Activated T-cell treated with anti-CD3 and anti-CD28 coated beads for 4 hours (primary cell): ENCODE results near the gene IGSF9B.
A peak's percentile ranks its signal among the peaks of the same experiment; 100 is the strongest.

Source experiments
- DNase-seq: peaks from one replicate; pipeline ENCODE4 v3.0.0-alpha.2; 2020

Gene IGSF9B

DNA sequence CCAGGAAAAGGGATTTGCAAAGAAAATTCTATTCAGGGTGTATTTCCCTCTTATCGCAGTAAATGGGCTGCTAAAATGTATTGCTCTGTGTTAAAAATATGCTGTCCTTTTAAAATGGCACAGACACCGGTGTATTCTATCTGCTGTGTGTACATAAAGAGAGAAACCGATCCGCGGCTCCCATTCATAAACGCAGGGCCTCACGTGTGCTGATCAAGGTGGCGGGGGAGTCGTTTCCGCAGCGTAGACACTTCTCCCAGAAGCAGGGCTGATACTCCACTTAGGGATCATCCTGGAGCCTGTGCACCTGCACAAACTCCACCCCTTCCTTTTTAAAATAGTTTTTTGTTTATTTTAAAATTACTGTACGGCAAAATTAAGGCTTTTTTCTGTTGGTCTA, 26.1 kb upstream of the IGSF9B start:
- DNase-seq: no peak

DNA sequence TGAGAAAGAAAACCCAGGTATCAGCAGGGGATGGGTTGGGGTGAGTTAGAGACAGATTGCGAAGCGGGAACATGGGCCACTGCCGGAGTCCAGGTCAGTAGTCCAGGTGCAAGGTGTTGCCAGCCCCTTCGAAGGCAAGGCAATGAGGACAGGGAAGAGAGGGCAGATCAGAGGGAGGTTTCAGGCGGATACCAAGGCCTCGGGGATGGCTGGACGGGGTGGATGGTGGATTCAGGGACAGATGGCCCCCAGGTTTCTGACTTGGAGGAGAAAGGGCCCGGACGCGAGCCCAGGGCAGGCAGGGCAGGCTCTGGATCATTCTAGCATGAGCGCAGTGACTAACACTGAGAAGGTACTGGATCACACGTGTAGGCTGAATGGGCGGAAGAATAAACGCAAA, 25.4 kb upstream of the IGSF9B start:
- no peak for DNase-seq

DNA sequence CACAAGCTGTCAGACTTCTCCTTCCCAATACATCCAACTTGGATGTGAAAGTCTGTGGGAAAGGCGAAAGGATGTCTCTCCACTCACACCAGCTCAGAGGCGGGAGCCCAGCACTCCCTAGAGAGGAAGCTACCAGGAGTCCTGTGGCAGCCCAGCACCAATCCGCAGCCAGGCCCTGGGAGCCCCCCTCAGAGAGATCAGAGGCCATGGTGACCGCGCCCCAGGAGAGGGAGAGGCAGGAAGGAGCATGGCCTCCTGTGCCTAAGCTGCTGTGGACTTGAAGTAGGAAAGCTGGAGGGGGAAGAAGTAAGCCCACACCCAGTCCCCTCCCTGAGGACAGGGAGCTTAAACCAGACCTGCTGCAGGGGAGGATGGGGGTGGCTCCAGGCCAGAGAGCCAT, 24.4 kb upstream of the IGSF9B start:
- DNase-seq: no peak

DNA sequence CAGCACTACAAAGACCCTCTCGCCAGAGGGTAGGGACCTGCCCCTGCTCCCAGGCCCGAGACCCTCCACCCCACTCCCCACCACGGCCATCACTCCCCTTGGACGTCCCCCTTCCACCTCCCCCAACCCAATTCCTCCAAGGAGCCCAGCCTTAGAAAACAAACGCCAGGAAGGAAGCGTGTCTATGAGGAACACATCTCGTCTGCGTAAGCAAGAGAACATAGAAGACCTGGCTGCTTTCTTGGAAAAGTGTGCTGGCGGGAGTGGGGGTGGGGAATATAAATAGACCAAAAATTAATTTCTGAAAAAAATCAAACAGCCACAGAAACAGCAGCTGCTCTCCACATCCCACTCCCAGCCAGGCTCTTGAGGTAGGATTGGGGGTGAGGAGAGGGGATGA, 23.9 kb upstream of the IGSF9B start:
- no peak for DNase-seq

DNA sequence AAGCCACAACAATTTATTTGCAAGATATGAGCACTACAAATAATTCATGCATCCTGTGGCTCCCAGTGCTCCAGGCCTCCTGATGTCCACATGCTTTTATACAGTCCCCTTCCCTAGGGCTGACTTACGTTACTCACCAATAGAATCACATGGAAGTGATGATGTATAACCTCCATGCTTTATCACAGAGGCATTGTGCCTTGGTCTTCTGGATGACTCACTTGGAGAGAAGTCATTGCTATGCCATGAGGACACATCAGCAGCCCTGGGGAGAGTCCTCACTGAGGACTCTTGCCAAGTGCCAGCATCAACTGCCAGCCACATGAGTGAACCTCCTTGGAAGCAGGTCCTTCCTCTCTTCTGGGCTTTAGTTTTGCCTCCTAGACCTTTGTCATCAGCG, 22.0 kb upstream of the IGSF9B start:
- no peak for DNase-seq

DNA sequence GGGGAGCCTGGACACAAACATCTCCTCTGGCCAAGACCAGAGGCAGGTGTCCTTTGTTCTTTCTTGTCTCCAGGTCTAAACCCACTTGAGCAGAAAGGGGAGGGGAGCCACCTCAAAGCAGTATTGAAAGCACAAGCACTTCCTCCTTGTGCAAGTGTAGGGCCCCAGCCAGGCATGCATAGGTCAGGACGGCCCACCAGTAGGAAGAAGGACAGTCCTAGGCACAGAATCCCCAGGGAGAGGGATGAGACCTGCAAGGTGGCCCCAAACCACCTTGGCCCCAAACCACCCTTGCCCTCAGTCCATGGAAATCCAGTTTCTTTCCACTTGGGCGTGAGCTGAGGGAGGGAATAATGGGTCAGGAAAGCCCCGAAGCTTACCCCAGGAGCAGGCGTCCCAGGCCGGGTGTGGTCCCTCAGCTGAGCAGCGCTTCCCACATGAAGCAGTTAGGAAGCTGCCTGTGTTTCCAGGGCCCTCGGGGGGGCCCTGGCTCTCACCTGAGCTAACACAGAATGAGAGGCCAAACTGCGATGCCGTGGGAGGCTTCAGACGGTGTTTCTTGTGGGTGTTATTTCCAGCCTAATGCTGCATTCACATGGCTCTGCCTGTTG, 20.4 kb upstream of the IGSF9B start:
- DNase-seq: no peak

DNA sequence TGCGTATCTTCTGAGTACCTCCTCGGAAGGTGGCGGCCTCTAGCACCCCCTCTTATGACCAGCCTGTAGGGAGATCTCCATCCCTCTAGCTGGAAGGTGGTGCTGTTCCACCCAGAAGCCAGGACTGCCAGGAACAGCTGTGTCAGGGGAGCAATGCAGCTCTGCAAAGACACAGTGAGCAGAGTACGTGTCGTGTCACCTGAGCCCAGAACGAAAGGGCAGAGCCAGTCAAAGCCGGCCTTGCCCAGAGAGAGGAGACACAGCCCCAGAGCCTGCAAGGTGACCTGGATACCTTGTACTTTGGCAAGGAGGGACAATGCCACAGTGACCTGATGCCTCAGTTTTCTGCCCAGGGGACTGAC, 18.7 kb upstream of the IGSF9B start:
- no peak for DNase-seq

DNA sequence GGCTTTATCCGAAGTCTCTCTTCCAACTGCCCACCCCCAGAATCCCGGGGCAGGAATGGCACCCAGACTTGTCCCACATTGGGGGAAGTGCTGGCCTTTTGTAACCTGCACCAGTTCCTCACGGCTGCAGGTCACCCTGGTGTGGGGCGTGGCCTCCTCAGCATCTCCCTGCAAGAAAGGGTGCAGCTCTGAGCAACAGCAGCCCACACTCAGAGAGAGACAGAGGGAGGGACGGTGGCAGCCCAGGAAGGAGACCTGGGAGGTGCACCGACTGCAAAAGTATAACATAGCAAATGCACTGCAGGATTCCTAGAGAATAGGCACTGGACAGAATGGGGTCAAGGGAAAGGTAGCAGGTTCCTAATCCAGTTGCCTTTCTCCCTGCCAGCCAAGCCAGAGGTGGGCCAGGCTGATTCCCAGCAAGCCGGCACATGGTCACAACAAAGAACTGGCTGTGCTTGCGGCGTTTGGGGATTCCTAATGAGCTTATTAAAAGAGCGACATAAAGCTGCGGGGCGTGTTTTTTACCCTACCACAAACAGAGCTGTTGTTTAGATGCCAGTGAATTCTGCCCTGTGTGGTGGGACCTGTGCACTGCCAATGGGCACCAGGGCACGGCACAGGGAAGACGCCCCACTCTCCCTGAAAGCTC, 18.2 kb upstream of the IGSF9B start:
- DNase-seq: no peak

DNA sequence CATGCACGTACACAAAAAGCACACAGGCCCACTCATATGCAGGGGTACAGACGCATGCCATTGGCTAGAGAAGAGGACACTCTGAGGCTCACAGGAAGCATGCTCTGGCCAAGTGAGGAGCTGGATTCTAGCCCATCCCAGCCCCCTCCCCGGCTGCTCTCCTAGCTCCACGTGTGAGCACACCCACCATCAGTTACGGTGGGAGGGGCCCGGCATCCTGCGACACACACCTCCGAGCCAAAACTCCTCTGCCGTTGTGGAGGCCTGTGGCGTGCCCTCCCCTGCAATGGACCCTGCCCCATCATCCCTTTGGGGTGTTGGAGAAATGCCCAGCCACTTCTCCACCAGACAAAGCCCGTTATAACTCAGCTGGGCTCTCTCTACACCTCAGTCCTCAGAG, 15.1 kb upstream of the IGSF9B start:
- DNase-seq: no peak

DNA sequence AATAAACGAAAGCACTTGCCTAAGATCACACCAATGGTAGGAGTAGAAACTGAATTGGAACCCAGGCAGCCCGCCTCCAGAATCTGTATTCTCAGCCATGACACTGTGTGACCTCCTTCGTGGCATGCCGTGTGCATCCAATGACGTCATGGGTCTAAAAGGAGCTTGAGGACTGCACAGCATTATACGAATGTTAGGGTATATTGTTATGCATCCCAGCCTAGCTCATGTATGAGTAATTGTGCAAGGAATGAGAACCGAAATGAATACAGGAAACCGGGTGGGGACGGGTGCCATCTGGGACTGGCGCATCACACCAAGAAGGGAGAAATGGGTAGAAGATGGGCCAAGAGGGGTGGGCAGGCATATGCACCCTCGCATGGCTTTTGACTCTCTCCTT, 12.3 kb upstream of the IGSF9B start:
- no peak for DNase-seq

DNA sequence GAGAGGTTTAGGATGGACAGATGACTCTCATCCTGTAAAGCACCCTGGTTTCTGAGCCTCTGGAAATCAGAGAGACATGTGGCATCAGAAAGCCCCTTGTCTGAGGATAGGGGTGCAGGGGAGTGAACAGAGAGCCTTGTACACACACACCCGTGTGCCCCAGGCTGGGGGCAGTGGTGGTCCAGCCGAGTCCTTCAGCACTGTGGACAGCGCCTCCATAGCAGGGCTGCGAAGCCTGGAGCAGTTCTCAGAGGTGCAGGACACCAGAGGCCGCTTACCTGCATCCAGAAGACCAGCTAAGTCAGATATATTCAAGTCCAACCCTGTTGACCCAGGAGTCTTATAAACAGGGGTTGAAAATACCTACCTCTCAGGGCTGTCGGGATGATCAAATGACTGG, 11.5 kb upstream of the IGSF9B start:
- no peak for DNase-seq

DNA sequence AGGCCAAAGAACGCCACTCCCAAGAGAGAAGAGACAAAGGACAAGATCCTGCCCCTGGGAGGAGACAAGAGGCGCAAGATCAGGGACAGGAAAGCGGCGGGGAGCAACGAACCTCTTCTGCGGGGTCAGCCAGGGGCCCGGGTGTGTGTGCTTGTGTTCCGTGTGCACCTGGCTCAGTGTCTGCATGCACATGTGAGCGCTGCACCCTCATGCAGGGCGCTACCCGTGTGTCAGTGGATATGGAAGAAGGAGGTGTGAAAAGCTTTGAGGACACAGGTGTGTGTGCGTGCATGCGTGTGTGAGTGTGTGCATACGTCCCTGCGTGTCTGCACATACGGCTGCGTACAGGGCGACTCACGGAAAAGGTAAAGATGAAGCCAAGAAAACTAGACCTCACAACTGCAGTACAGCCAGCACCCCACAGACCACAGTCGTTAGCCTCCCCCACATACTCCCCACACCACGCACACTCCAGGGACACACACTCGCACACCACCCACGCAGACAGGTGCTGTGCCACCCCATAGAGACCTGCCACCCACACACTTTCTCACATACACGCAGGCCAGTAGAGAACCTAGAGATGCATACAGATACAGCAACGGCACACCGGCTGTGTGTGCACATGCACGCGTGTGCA, 11.0 kb upstream of the IGSF9B start:
- no peak for DNase-seq

DNA sequence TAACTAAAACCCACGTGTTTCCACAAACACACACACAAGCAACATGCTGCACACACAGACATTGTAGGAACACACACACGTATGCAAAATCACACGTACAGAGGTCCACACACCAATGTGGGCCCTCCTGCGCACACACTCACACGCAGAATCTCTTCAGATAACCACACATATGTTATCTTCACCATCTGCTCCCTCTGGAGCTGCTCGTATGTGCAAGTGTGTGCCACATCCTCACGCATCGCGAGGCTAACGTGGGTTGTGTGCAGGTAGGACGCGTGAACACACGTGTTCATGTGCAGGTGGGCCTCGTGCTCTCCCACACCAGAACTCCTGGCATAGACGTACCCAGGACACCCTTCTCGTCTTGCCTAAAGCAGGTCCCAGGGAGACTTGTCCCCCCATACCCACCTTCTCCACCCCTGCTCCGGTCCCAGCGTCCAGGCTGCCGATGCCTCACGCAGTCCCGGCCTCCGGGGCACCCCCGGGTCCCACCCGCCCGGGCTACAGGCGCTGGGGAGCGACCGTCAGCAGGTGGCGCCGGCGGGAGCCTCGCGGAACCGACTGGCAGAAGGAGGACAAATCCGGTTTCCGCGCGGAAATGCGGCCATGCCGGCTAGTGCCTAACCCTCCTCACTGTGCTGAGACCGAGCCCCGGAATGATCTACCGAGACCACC, 10.3 kb upstream of the IGSF9B start:
- peak; percentile 48 for DNase-seq

DNA sequence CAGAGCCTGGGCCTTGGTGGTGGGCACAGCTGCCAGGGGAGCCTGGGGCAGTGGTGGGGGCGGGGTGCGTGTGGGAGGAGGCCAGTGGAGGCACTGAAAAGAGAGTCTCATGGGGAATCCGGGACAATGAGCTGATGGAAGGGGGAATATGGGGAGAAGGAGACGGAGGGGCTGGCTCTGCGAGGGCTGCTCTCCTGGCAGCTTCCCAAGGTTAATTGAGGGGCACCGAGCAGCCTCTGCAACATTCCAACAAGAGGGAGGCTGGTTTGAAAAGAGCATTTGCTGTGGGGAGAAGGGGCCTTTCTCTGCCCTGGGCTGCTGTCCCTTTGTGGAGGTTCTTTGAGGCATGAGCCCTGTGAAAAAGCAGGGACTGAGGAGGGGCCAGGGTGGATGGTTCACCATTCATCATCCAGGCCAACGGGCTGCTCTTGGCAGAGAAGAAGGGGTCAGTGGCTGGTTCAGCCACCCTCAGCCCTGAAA, 9.4 kb upstream of the IGSF9B start:
- DNase-seq: no peak

DNA sequence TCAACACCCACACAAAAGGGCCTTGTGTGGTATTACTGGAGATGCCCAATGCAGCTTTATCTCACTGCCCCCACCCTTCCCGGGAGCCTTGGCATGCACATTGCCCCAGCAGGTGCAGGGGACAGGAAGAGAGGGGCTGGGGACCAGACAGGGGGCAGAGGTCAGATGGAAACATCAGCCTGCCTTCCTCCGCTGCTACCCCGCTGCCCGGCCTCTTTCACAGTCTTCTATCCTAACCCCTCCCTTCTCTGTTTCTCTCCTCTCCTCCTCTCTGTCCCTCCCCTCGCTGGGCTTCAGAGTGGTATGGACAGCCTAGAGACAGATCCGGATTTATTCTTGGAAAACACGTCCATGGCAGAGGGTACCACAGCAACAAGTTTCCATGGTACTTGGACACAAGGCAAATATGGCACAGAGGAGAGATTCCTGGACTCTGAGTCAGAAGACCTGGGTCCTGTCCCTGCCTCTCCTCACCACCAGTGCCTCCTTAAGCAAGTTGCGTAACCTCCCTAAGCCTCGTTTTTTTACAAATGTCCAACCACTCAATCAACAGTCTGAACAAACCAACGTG, 8.3 kb upstream of the IGSF9B start:
- no peak for DNase-seq

DNA sequence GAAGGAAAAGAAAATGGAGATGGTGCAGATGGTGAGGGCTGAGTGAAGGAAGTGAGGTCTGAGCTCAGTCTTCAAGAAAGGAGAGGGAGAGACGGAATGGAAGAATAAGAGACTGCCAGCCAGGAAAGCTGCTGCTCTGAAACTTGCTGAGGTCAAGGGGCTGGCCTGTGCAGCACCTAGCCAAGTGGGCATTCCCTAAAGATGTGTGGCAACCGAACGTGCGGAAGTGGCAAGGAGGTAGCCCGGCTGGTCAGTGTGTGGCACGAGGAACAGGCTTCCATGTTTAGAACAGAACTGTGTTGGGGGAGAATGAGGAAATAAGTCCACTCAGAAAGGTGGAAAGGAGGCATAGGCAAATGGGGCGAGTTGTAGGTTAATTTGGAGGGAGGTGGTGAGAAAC, 7.6 kb upstream of the IGSF9B start:
- DNase-seq: no peak

DNA sequence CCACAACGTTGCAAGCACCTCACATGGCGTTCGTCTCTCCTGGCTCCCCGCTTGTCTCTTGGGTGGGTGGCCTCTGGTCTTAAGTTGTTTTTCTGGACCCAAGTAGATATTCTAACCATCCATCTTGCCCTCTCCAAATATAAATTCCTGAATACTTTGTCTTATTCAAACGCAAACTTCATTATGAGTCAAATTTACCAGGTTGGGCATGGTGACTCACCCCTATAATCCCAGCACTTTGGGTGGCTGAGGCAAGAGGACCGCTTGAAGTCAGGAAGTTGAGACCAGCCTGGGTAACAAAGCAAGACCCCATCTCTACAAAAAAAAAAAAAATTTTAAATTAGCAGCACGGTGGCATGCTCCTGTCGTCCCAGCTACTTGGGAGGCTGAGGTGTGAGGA, 5.1 kb upstream of the IGSF9B start:
- DNase-seq: no peak

DNA sequence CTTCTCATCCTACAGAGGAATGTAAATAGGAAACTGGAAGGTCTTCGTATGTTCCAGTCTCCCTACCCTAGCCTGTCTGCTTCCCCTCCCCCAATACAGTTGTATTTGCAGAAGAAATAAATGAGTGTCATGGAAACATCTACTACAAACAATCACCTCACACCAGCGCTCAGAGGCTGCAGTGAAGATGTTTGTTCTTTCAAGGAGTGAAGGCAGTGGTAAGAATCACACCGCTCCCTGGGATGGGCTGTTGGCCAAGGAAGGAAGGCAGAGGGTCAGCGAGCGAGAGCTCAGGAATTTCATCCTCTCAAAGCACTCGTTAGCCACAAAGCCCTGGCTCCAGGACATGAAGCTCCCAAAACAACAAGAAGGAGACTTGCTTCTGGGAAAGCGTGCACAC, 1.1 kb upstream of the IGSF9B start:
- no peak for DNase-seq

DNA sequence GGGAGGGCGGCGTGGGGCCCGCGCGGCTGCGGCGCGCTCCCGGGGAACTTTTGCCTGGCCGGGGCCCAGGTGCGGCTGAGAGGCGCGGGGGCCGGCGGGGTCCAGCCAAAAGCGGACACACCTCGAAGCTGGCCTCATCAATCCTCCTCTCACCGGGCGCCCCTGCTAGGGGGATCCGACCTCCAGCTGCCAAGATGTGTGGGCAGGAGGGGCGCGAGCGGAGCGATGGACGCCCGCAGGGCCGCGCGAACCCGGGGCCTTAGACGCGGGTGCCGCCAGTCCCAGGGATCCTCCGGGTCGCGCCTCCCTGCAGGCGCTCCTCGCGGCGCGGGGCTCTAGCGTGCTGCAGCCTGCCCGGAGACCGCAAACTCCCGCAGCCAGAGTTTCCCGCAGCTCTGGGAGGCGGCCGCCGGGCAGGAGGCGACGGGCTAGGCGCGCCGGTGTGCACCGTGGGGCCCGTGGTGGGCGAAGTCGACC, 785 bp downstream of the IGSF9B start:
- no peak for DNase-seq

DNA sequence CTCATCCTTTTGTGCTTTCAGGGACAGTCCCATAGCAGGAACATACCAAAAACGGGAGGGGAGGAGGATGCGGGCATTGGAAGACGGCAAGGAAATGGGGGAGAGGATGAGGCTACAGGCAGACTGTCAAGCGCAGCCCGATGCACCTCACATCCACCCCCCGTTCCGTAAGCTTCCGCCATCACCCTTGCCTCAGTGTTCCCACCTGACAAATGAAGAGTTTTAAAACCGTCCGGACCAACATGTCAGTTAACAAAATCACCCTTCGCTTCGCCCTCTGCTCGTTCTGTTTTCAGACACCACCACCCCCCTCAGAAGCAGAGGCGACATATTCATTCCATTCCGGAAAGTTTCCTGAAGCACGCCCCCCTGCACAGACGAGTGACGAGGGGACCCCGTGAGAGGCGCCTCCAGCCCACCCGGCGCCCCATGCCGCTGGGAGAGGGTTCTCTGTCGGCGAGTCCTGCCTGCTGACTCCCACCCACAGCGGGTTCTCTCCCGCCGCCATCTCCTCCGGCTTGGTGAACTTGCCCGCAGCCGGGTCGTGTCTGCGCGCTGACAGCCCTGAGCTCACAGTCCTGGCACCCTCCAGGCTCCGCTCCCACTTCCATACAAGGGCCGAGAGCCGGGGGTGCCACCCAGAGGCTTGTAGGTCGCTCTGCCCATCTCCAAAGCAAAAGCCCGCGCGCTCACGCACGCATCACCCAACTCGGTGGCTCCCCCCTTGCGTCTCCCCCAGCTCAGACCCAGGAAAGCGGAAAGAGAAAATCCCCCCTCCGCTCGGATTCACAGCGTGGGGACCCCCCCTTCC, 1.5 kb downstream of the IGSF9B start:
- DNase-seq: peak; percentile 19

DNA sequence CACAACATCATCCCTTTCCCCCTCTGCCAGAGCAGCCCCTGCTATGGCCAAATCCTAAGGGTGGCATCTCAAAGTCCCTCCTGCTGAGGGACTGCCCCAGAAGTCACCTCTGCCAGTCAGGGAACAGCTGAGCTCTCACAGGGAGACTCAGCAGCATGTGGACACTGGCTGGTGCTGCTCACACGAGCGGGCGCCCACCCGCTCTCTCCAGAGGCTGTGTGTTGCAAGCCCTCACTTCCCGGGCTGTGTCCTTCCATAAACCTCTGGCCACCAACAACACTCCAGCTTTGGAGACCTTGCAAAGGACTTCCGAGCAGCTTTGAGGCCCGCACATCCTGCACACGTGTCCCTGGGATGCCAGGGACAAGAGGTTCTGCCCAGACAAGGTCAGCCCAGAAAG, 2.8 kb downstream of the IGSF9B start:
- no peak for DNase-seq

DNA sequence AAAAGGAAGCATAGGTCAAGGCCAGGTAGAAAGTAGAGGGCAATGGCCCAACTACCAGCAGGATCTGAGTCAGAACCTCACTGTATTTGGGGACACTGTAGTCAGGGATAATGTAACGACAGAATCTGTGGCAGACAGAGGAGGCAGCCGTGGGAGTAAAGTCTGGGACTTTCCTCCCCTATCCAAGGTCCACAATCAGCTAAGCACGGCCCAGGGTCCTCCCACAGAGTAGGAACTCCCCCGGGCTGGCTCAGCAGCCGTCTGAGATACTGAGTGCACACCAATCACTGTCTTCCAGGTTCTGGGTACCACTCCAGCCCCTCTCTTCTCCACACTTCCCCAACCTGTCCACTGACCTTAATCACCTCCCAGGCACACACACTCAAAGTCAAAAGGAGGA, 3.2 kb downstream of the IGSF9B start:
- DNase-seq: no peak
